Measurements from ENCODE around the gene XRCC4. TPM values are rescaled to one million over a fixed set of nuclear protein-coding genes. Genes with fewer than 3 reads are reported as not detected.
"Not testable (repeated sequence)": the region's sequence is repeated elsewhere in the genome, so short reads cannot be mapped to it uniquely, and the experiment has no call there.

The XRCC4 gene
- total RNA-seq, 1 experiment from 2014 or later, result 17.7 TPM

- no peak for DNase-seq (ENCODE audit: low read depth)
Observed at GRCh38 chr5:83115816-83116215, 38.5 kb downstream of the XRCC4 start.

DNA sequence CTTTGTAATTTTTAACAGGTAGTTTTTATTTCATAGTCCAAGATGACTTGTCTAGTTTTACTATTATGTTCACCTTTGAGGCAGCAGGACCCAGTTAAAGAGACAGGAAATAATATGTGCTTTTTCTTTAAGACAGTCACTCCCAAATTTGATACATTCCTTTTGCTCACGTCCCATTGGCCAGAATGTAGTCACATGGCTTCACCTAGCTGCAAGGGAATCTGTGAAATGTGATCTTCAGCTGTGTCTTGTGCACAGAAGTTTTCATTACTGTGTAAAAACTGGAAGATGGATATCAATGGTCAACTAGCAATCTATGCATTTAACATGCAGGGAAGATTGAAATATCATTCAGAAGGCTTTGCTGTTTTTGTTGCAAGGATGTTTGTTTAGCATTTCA, 41.1 kb downstream of the XRCC4 start:
- peak; percentile 5 for DNase-seq (ENCODE audit: low read depth)

GRCh38 chr5:83118976-83119375, 41.6 kb downstream of the XRCC4 start:
- DNase-seq (ENCODE audit: low read depth), result no peak

- no peak for DNase-seq (ENCODE audit: low read depth)
Observed at GRCh38 chr5:83124593-83124992, 47.2 kb downstream of the XRCC4 start.

GRCh38 chr5:83125560-83125959, 48.2 kb downstream of the XRCC4 start:
- DNase-seq (ENCODE audit: low read depth), result no peak

DNA sequence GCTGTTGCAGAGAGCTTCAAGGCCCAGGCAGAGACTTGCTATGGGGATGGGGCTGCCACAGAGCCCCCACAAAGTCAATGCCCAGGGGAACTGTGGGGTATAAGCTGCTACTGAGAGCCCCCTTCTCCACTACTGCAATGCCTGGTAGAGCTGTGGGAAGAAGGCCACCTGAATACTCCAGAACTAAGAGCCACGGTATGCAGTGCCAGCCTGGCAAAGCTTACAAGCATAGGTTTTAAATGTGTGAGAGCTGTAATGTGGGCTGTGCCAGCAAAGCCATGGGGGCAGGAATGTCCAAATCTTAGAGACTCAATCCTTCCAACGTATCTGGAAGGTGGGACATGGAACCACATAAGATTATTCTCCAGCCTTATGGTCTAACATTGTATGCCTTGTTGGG, 49.2 kb downstream of the XRCC4 start:
- no peak for DNase-seq (ENCODE audit: low read depth)

GRCh38 chr5:83133797-83134196, 56.5 kb downstream of the XRCC4 start:
- DNase-seq (ENCODE audit: low read depth), result no peak

- no peak for DNase-seq (ENCODE audit: low read depth)
Observed at GRCh38 chr5:83142526-83142925, 65.2 kb downstream of the XRCC4 start.

- DNase-seq (ENCODE audit: low read depth), result no peak
Observed at GRCh38 chr5:83145241-83145640, 67.9 kb downstream of the XRCC4 start.

DNA sequence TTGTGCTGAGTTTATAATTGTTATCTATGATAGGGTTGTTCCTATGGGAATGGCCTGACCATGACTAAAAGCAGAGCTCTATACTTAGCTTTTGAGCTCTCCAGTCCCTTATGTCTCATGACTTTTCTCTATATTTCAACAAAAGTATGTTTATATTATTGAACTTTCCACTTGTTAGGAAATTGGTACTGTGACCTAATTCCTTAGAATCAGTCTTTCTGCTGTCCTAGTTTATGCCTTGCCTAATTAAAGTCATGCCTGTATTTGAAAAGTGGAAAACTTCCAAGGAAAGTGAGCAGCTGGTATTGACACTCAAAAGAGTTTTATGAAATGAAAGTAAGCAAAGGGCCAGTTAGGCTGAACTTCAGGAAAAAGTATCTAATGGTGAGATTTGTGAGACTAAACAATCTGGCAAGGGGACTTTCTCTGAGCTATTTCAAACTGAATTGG, 68.6 kb downstream of the XRCC4 start:
- DNase-seq (ENCODE audit: low read depth), result no peak

DNA sequence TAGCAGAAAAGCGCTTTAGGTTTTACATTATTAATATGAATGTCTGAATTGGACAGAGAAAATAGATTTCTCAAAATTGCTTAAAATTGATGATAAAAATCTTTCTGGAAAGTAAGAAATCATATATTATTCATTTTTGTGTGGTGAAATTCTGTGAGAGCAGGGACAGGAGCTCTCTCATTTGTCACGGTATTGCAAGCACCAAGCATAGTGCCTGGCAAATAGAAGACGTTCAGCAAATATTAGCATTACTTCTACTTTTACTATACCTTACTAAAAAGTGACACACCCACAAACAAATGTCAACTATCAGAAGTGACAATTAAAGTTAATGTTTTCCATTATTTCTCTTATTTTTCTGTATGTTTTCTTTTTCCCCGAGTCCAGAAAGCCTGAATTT, 69.1 kb downstream of the XRCC4 start:
- DNase-seq (ENCODE audit: low read depth), result no peak

- no peak for DNase-seq (ENCODE audit: low read depth)
Observed at GRCh38 chr5:83147593-83147992, 70.2 kb downstream of the XRCC4 start.

- DNase-seq (ENCODE audit: low read depth), result no peak
Observed at GRCh38 chr5:83148370-83148769, 71.0 kb downstream of the XRCC4 start.

DNA sequence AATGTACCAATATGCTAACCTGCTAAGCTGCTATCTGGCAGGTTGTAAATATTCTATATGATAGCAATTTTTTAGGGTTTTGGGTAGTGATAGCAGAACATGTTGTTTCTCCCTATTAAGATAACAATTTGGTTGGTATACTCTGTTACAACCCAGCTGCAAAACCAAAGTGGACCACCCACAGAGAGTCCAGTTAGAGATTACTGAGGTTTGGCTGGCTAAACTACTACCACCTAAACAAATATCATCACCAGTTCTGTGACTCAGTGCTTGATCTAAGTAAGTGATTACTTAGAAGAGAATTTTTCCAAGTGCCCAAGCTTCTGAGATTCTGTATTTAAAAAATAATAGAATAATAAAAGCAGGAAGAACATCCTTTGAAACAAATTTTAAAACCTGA, 72.3 kb downstream of the XRCC4 start:
- DNase-seq (ENCODE audit: low read depth), result peak; percentile 23

- DNase-seq (ENCODE audit: low read depth), result no peak
Observed at GRCh38 chr5:83151821-83152220, 74.5 kb downstream of the XRCC4 start.

DNA sequence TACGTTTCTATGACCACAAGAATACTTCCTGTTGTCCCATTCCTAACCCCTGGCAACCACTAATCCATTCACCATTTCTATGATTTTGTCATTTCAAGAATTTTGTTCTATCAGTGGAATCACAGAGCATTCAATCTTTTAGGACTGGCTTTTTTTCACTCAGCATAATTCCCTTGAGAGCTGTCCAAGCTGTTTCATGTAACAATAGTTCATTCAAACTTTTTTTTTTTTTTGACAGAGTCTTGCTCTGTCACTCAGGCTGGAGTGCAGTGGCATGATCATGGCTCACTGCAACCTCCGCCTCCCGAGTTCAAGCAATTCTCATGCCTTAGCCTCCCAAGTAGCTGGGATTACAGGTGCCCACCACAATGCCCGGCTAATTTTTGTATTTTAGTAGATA, 75.6 kb downstream of the XRCC4 start:
- not testable (repeated sequence) for DNase-seq (ENCODE audit: low read depth)

DNA sequence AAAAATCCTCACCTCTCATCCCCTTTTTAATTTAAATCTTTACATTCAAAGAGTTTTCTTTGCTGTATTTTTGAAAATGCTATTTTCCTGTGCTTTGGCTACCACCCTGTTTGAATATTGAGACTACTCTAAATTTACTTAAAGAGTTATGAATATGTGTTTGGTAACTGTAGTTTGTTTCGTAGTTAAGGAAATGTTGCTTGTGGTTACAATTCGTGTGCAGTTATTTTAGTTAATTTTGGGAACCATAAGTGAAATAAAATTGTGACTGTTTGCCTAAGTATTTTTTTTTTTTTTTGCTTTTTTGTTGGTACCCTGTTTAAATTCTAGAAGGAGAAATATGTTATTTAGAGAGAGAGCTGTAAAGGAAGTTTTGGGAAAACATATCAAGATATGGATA, 78.7 kb downstream of the XRCC4 start:
- no peak for DNase-seq (ENCODE audit: low read depth)

DNA sequence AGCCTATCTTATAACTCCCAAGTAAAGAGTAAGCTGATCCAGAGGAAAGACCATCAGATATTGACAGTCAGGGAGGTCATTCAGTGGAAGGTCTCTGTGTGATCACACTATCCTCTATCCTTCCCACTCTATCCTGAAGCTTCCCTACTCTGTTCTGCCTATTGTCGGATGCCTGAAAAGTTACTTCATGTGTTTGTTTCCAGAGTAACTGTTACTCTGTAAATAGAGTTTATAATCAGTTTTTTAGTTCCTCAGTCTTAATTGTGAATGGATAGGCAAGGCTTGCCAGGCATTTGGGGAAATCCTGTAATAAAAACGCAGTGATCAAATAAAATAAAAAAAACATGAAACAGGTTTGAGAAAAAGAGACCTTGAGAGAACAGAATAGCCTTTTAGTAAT, 79.8 kb downstream of the XRCC4 start:
- DNase-seq (ENCODE audit: low read depth), result no peak

DNA sequence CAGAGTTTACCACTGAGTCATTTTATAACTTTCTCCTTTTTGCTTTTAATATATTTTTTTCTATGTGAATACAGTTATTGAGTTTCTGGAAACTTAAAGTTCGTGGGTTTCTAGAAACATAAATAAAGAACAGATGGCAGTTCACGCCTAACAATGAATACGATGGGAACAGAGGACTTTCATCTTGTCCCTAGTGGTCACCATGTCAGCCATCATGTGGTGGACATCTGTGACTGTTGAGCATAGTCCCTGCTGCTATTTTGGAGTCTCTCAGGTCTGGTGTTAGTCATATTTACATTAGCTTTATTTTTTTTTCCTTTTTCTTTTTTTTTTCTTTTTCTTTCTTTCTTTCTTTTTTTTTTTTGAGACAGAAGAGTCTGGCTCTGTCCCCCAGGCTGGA, 85.3 kb downstream of the XRCC4 start:
- DNase-seq (ENCODE audit: low read depth), result no peak

GRCh38 chr5:83167538-83167937, 90.2 kb downstream of the XRCC4 start:
- DNase-seq (ENCODE audit: low read depth), result no peak

- DNase-seq (ENCODE audit: low read depth), result no peak
Observed at GRCh38 chr5:83169571-83170337, 92.4 kb downstream of the XRCC4 start.

DNA sequence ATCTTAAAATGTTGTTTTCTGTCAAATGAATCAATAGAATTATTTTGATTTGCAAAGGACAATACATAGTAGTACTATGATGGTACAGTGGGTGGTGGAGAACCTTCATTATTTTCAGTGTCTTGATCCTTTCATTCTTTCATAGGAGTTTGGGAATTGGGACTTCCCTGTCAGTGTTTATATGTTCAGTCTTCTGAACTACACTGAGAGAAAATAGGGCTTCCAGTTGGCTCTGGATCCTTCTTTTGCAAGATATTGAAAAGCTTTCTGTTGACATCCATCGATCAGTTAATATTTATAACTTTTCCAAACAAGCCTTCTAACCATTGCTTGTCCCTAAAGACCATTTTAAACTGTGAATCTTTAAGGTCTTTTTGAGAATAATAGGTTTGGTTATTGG, 94.7 kb downstream of the XRCC4 start:
- DNase-seq (ENCODE audit: low read depth), result no peak

DNA sequence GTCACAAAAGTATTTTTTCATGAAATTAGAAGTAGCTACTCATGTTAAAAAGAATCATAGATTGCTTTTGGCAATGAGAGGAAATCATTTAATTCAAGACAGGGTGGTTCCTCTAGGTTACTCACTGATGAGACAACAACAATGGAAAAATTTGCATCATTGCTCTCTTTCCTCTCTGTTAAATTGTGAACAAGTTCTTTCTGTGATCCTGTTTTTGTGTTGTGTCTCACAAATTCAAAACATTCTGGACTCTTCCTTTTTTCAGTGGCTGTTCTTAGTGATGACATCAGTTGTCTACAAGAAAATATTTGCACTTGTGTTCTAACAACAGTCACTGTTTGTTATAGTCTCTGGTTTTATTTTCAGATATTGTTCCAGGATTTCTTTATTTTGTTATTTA, 95.3 kb downstream of the XRCC4 start:
- no peak for DNase-seq (ENCODE audit: low read depth)

DNA sequence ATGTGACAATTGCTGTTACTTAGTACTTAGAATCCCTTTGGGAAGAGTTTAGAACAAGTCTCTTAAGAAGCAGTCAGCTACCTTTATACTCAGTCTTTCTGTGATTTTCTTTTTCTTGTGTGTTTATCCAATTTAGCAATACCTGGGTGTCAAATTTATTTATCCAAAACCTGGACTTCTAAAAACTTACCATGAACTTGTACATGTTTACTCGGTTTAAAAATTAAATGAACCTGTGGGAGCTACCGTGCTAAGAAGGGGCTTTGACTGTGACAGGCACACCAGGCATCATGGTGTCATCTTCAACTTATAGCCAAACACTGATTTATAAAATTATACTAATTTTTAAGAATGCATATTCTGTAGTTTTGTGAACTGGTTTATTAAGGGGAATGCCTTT, 96.5 kb downstream of the XRCC4 start:
- DNase-seq (ENCODE audit: low read depth), result no peak

Measured in HT1080 (cell line).